B cell (primary cell): ENCODE measurements around the gene POU2F2. TPM values are rescaled to one million over a fixed set of nuclear protein-coding genes. Genes with fewer than 3 reads are reported as not detected.

Experiments
- ATAC-seq: fragments of 200-7000 bp; cut with Tn5 transposase; one replicate; pipeline ENCODE4 v1.10.0; 2021; ENCODE audit warnings: low read depth, mild to moderate bottlenecking, moderate number of reproducible peaks, moderate library complexity
- CTCF ChIA-PET: fragments of 350-600 bp; sonication (Branson Sonifier 250); formaldehyde crosslinking; loops from one replicate; lab custom pipeline; 2021; ENCODE audit warnings: antibody characterized with exemption, inconsistent platforms; lab: Charles Lee
- POLR2A ChIA-PET: fragments of 350-600 bp; sonication (Branson Sonifier 250); formaldehyde crosslinking; loops from one replicate; lab custom pipeline; 2021; ENCODE audit warnings: antibody characterized with exemption; lab: Charles Lee
- DNase-seq: peaks from one replicate; pipeline ENCODE4 v3.0.0; 2013
- H2AFZ ChIP-seq: 2 replicates; pipeline ENCODE4 v1.6.1; 2012; ENCODE audit warnings: mild to moderate bottlenecking, low read depth, low read length; ENCODE audit not compliant: insufficient read depth, poor library complexity, severe bottlenecking
- H3K27ac ChIP-seq, 2 donors: 1 replicate in 1 of 2; 2 replicates in 1 of 2; pipeline ENCODE4 v1.5.1; 2012 to 2013; ENCODE audit warnings: low read length in 2 of 2, mild to moderate bottlenecking in 2 of 2, moderate library complexity in 1 of 2
- H3K27me3 ChIP-seq, 4 experiments: fragments of 200-600 bp in 1 of 4; sonication (generic) in 1 of 4; replicated peaks in 1 of 4; 1 replicate in 2 of 4; 2 replicates in 2 of 4; pipeline versions ENCODE4 v1.6.1 to v1.7.0; 2013 to 2016; ENCODE audit warnings: low read length in 3 of 4, mild to moderate bottlenecking in 2 of 4, mixed read lengths in 1 of 4, moderate library complexity in 1 of 4; ENCODE audit not compliant: insufficient read depth in 4 of 4, control insufficient read depth in 3 of 4; ENCODE audit errors: control extremely low read depth in 1 of 4
- H3K36me3 ChIP-seq, 2 experiments: replicated peaks in 1 of 2; 1 replicate in 1 of 2; 2 replicates in 1 of 2; pipeline versions ENCODE4 v1.6.1 to v1.7.1; 2013; ENCODE audit warnings: low read length in 1 of 2; ENCODE audit not compliant: insufficient read depth in 2 of 2, control insufficient read depth in 1 of 2; ENCODE audit errors: control extremely low read depth in 1 of 2, extremely low read depth in 1 of 2
- H3K4me1 ChIP-seq, 2 donors: fragments of 200-600 bp in 1 of 2; sonication (generic) in 1 of 2; 1 replicate in 1 of 2; 2 replicates in 1 of 2; pipeline versions ENCODE4 v1.5.1 to v1.6.1; 2013 to 2017; ENCODE audit warnings: low read length in 2 of 2; ENCODE audit not compliant: control insufficient read depth in 2 of 2, insufficient read depth in 2 of 2
- H3K4me2 ChIP-seq: replicated peaks from 2 replicates; pipeline ENCODE3; 2012; ENCODE audit warnings: mild to moderate bottlenecking, low read depth, low read length; ENCODE audit not compliant: poor library complexity, severe bottlenecking
- H3K4me3 ChIP-seq, 5 experiments: fragments of 200-600 bp in 1 of 5; sonication (generic) in 1 of 5; 1 replicate in 3 of 5; 2 replicates in 2 of 5; pipeline versions ENCODE4 v1.5.1 to v1.7.0; 2011 to 2016; ENCODE audit warnings: low read length in 4 of 5, mild to moderate bottlenecking in 4 of 5, low read depth in 2 of 5, control low read depth in 1 of 5, moderate library complexity in 1 of 5; ENCODE audit not compliant: insufficient read depth in 1 of 5; ENCODE audit errors: control extremely low read depth in 1 of 5, extremely low read depth in 1 of 5
- H3K79me2 ChIP-seq: fragments of 200-600 bp; sonication (generic); one replicate; pipeline ENCODE4 v1.6.0; 2016; ENCODE audit warnings: low read length; ENCODE audit not compliant: control insufficient read depth, insufficient read depth
- H3K9ac ChIP-seq: fragments of 200-600 bp; sonication (generic); 2 replicates; pipeline ENCODE4 v1.6.1; 2017; ENCODE audit warnings: mild to moderate bottlenecking, low read length, moderate library complexity
- H3K9me3 ChIP-seq, 3 donors: one replicate each; pipeline versions ENCODE4 v1.6.1 to v1.7.1; 2013; ENCODE audit warnings: low read length in 2 of 3; ENCODE audit not compliant: control insufficient read depth in 2 of 3, insufficient read depth in 1 of 3; ENCODE audit errors: control extremely low read depth in 1 of 3
- H4K20me1 ChIP-seq: 2 replicates; pipeline ENCODE4 v1.6.0; 2012; ENCODE audit warnings: mild to moderate bottlenecking, low read length; ENCODE audit not compliant: insufficient read depth, control insufficient read depth, poor library complexity, severe bottlenecking
- H3K27ac Mint-ChIP-seq: one replicate; pipeline ENCODE4 v1.8.0; 2021; ENCODE audit warnings: mixed read lengths
- H3K27me3 Mint-ChIP-seq: one replicate; pipeline ENCODE4 v1.8.0; 2021; ENCODE audit warnings: mixed read lengths
- H3K4me1 Mint-ChIP-seq: one replicate; pipeline ENCODE4 v1.8.0; 2021; ENCODE audit warnings: mixed read lengths
- H3K4me3 Mint-ChIP-seq: one replicate; pipeline ENCODE4 v1.8.0; 2021; ENCODE audit warnings: mixed read lengths
- H3K9me3 Mint-ChIP-seq: one replicate; pipeline ENCODE4 v1.8.0; 2022; ENCODE audit warnings: mixed read lengths; ENCODE audit not compliant: insufficient read depth
- EZH2 ChIP-seq: IDR thresholded peaks from 2 replicates; pipeline ENCODE4 v1.6.1; 2012; ENCODE audit warnings: borderline replicate concordance, low read depth, mild to moderate bottlenecking, moderate library complexity, low read length; ENCODE audit not compliant: insufficient read depth, poor library complexity, severe bottlenecking
- WGBS: methylation state at CpG from one replicate; pipeline ENCODE4 v1.1.5; 2013; ENCODE audit warnings: missing lambda C conversion rate; ENCODE audit not compliant: insufficient coverage; 5-methylcytosine and 5-hydroxymethylcytosine counted together
- intact Hi-C: fragments of 100-400 bp; cut with micrococcal nuclease; formaldehyde crosslinking; loops from one replicate; pipeline ENCODE4 v1.10.0; 2022
- polyA plus RNA-seq: library from polyadenylated mRNA; depleted of rRNA; stranded (reverse); fragments of >200 nt; gene quantifications from 2 replicates; pipeline ENCODE4 v1.2.3, GENCODE V29; 2012
- total RNA-seq, 2 donors: library from RNA; stranded (reverse); fragments of 120-200 nt in 1 of 2; gene quantifications; 1 replicate in 1 of 2; 2 replicates in 1 of 2; pipeline versions ENCODE4 v1.2.3 to v1.2.4, GENCODE V29; 2013 to 2022
- TF ChIP-seq, protein P1 (sequence below): fragments of 200-600 bp; IDR thresholded peaks from one replicate; pipeline ENCODE4 v1.8.0; 2022; ENCODE audit warnings: antibody characterized with exemption, mild to moderate bottlenecking

POU2F2 gene
- total and polyA plus RNA-seq, 2 donors (not counting 1 experiment from before 2014, with no cell fraction given): 152 to 170 TPM

DNA sequence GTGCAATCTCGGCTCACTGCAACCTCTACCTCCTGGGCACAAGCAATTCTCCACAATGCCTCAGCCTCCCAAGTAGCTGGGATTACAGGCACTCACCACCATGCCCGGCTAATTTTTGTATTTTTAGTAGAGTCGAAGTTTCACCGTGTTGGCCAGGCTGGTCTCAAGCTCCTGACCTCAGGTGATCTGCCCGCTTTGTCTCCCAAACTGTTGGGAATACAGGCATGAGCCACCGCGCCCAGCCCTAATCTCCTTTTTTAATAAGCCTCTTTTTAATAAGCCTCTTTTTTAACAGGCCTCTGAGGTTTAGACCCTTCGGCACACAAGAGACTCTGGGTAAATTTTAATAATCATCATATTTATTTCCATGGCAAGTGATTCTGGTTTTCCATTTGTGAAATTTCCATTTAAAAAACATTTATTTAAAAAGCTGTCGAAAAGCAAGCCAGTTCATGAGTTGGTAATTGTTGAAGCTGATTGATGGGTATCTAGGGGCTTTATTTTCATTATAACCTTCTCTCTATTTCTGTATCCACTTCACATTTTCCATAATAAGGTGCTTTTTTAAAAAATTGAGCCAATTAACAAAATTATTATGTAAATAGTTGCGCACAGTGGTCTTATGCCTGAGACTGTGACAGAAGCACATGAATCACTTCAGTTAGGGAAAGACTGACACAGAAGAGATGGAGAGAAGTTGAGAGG lies 11.8 kb downstream of the POU2F2 start:
- Mint-ChIP-seq H3K27me3 (no peaks in the 10 kb centered on the region), H3K27ac (peak overlapping the region; percentile 96), H3K4me3 (peak overlapping the region; percentile 87), H3K9me3 (no peaks in the 10 kb centered on the region), H3K4me1 (peaks cover 90% of the 10 kb centered on the region)
- peaks cover 0 to 72% of the 10 kb centered on the region in 2 experiments for H3K36me3 ChIP-seq
- H3K4me3 ChIP-seq: no peak overlapping the region
- peak overlapping the region; percentile 90 for H3K4me2 ChIP-seq
- H4K20me1 ChIP-seq: peaks cover 22% of the 10 kb centered on the region
- intact Hi-C loops: no loop called here
- POLR2A ChIA-PET: interaction anchor here (0.6 to 1.8 kb wide), 5 partner anchors 9 to 45 kb away, joined by 3 to 6 read pairs (median 5); partner anchors contain the start of genes POU2F2 and ZNF574
- H3K27me3 ChIP-seq: no peaks in the 10 kb centered on the region
- no peak for TF ChIP-seq EZH2
- TF ChIP-seq, protein P1, sequence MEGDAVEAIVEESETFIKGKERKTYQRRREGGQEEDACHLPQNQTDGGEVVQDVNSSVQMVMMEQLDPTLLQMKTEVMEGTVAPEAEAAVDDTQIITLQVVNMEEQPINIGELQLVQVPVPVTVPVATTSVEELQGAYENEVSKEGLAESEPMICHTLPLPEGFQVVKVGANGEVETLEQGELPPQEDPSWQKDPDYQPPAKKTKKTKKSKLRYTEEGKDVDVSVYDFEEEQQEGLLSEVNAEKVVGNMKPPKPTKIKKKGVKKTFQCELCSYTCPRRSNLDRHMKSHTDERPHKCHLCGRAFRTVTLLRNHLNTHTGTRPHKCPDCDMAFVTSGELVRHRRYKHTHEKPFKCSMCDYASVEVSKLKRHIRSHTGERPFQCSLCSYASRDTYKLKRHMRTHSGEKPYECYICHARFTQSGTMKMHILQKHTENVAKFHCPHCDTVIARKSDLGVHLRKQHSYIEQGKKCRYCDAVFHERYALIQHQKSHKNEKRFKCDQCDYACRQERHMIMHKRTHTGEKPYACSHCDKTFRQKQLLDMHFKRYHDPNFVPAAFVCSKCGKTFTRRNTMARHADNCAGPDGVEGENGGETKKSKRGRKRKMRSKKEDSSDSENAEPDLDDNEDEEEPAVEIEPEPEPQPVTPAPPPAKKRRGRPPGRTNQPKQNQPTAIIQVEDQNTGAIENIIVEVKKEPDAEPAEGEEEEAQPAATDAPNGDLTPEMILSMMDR: no peak
- CTCF ChIA-PET: interaction anchor here (0.7 to 19.4 kb wide), 8 partner anchors 8 to 131 kb away, joined by 3 to 419 read pairs (median 5); partner anchors contain the start of gene POU2F2
- WGBS: 90% methylated on average over 5 of the region's 10 CpGs
- H3K9me3 ChIP-seq: no peaks in the 10 kb centered on the region
- peaks cover 87 to 100% of the 10 kb centered on the region in 2 donors for H3K4me1 ChIP-seq
- H2AFZ ChIP-seq: no peak overlapping the region
- H3K79me2 ChIP-seq: peaks cover 36% of the 10 kb centered on the region
- no peak for ATAC-seq
- no peak for DNase-seq
- peak overlapping the region; percentile 93 to 96 for H3K27ac ChIP-seq
- H3K9ac ChIP-seq: no peak overlapping the region

DNA sequence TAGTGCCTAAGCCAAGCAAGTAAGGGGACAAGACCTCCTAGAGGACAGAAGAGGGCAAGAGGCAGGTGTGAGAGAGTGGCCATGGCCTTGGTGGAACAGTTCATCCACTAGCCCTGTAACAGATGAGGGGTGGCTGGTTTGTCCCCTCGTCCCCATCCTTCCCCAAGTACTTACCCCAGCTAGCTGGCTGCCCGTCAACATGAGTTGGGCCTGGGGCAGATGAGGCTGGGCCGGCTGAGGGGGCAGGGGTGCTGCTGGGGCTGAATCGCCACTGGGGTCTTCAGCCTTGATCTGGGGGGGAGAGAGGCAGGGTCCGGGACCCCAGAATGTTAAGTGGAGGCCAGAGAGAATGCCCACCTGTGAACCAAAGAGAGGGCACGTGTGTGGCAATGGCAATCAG lies 15.2 kb downstream of the POU2F2 start:
- H3K4me2 ChIP-seq: peak overlapping the region; percentile 78
- Mint-ChIP-seq H3K27me3 (no peaks in the 10 kb centered on the region), H3K9me3 (no peaks in the 10 kb centered on the region), H3K4me1 (peaks cover 92% of the 10 kb centered on the region), H3K4me3 (no peak overlapping the region), H3K27ac (peak overlapping the region; percentile 98)
- peaks cover 18% of the 10 kb centered on the region for H3K79me2 ChIP-seq
- H3K27ac ChIP-seq: peak overlapping the region; percentile 20 to 72
- CTCF ChIA-PET: interaction anchor here (4.9 to 19.4 kb wide), 2 partner anchors 11 to 19 kb away, joined by 63 to 419 read pairs; partner anchors contain the start of gene POU2F2
- WGBS: 95% methylated on average over 4 of the region's 6 CpGs
- TF ChIP-seq EZH2: no peak
- TF ChIP-seq, protein P1: no peak
- ATAC-seq: no peak
- H3K4me3 ChIP-seq: no peak overlapping the region
- no peak overlapping the region for H2AFZ ChIP-seq
- no peak overlapping the region for H3K9ac ChIP-seq
- H4K20me1 ChIP-seq: peaks cover 19% of the 10 kb centered on the region
- H3K36me3 ChIP-seq: peaks cover 0 to 64% of the 10 kb centered on the region in 2 experiments
- no peak for DNase-seq
- H3K27me3 ChIP-seq: no peaks in the 10 kb centered on the region
- POLR2A ChIA-PET: interaction anchor here (3.8 to 5.5 kb wide), 2 partner anchors 7 to 11 kb away, joined by 36 to 77 read pairs; no protein-coding TSS in a partner anchor
- peaks cover 84 to 100% of the 10 kb centered on the region in 2 donors for H3K4me1 ChIP-seq
- intact Hi-C loops: no loop called here
- H3K9me3 ChIP-seq: no peaks in the 10 kb centered on the region
